T-helper 1 cell treated with Interleukin-12 subunit alpha and Interleukin-12 subunit beta and Interleukin-4 antibody, amounts not matched to agents 30 μg/mL and 1 μg/mL, for 36 hours (primary cell): Measurements from ENCODE around the gene QSOX2.

Experiments used
- H3K27ac Mint-ChIP-seq: one replicate; pipeline ENCODE4 v1.8.0; 2021; ENCODE audit warnings: mild to moderate bottlenecking, mixed read lengths
- H3K27me3 Mint-ChIP-seq: one replicate; pipeline ENCODE4 v1.8.0; 2021; ENCODE audit warnings: low read depth, mixed read lengths
- H3K36me3 Mint-ChIP-seq: one replicate; pipeline ENCODE4 v1.8.0; 2021; ENCODE audit warnings: low read depth, mixed read lengths
- H3K4me1 Mint-ChIP-seq: one replicate; pipeline ENCODE4 v1.8.0; 2021; ENCODE audit warnings: low read depth, mixed read lengths
- H3K4me3 Mint-ChIP-seq: one replicate; pipeline ENCODE4 v1.8.0; 2021; ENCODE audit warnings: mild to moderate bottlenecking, moderate library complexity, mixed read lengths
- H3K9me3 Mint-ChIP-seq: one replicate; pipeline ENCODE4 v1.8.0; 2021; ENCODE audit warnings: mixed read lengths

Gene QSOX2

DNA sequence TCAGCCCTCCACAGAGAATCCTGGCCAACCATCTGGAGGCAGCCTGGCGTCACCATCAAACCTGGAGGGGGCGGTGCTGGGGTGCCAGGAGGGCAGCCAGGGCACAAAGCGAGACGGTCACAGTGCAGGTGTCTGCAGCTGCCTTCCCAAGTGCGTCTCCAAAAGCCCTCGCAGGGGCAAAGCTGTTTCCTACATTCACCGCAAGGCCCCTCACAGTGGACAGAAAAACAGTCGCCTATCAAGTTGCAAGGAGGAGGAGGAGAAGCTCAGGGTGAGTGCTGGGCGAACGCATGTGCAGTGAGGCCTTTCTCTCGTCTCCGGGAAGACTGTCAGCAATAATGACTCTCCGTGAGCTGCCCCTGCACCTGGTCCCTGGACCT, 22.7 kb downstream of the QSOX2 start:
- no peaks in the 10 kb centered on the region for H3K27me3 Mint-ChIP-seq
- no peak overlapping the region for H3K27ac Mint-ChIP-seq
- H3K36me3 Mint-ChIP-seq = peaks cover 12% of the 10 kb centered on the region
- H3K9me3 Mint-ChIP-seq = no peaks in the 10 kb centered on the region
- no peak overlapping the region for H3K4me3 Mint-ChIP-seq
- peaks cover 5% of the 10 kb centered on the region for H3K4me1 Mint-ChIP-seq

DNA sequence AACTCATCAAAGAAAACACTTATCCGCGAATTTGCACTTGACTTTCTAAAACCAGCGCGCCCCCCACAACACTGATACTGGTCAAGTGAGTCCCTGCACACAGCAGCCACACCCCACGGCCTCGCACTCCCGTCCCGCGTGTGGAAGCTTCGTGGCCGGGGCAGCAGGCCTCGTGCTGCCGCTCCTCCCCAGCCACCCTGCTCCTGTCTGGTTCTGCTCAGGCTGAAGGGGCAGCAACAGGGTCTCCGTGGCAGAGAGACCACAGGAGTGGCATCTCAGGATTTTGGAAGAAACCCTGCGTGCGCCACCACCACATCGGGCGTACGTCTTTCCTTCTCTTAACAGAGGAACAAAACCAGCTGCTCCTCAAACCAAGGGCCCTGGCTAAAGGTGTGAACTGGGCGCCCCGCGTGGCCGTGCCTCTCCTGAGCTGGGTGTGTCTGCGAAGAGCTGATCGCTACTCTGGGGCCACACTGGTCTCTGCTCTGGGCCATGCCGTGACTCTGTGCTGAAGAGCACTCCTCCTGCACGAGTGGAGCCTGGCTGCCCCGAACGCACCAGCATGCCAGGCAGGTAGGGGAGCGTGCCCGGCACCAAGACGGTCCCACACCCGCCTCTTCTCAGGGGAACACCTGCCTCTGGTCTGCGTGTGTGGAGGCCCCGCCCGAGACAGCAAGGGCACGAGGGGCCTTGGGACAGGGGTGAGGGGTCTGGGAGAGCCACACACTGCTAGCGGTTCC, 23.3 kb downstream of the QSOX2 start:
- Mint-ChIP-seq H3K27me3 (no peaks in the 10 kb centered on the region), H3K9me3 (no peaks in the 10 kb centered on the region), H3K4me1 (peaks cover 5% of the 10 kb centered on the region), H3K36me3 (peaks cover 12% of the 10 kb centered on the region), H3K4me3 (no peak overlapping the region), H3K27ac (no peak overlapping the region)

DNA sequence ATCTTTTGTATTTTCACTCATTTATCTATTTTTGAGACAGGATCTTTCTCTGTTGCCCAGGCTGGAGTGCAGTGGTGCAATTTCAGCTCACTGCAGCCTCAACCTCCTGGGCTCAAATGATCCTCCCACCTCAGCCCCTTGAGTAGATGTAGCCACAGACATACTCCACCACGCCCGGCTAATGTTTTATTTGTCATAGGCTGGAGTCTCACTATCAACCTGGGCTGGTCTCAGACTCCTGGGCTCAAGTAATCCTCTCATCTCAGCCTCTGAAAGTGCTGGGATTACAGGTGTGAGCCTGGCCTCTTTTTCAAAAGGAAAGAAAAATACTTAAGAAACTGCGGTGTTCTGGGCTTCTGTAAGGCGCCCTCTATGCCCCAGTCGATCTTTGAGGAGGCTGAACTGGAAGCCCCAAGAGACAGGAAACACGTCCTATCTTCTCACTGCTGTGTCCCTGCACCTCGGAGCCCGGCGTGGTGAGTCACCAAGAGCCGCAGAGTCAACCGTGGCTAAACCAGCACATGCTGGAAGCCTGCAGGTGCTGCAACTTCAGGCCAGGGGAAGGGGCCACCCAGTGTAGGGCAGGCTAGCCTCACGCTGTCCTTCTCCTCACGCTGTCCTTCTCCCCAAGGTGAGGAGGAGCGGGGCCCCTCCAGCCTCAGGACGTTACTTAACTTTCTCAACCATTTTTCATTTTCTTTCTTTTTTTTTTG, 25.4 kb downstream of the QSOX2 start:
- H3K27me3 Mint-ChIP-seq = no peaks in the 10 kb centered on the region
- H3K27ac Mint-ChIP-seq = no peak overlapping the region
- peaks cover 4% of the 10 kb centered on the region for H3K4me1 Mint-ChIP-seq
- no peaks in the 10 kb centered on the region for H3K9me3 Mint-ChIP-seq
- H3K4me3 Mint-ChIP-seq = no peak overlapping the region
- peaks cover 17% of the 10 kb centered on the region for H3K36me3 Mint-ChIP-seq

DNA sequence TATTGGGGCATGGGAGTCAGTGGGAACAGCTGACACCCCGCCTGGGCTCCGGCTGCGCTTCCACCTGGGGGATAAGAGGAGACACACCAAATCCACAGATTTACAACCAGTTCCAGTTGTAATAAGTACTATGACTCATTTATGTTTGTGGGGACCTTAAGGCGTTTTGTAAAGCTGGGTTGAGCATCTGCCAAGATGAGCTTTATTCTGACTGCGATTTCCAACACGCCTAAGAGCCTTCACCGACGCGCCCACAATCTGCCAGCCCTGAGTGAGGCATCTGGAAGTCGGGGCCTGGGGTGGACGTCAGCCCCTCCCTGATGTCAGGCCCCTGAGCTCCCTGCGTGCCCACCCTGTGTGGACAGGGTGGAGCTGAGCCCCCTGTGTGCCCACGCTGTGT, 26.3 kb downstream of the QSOX2 start:
- H3K27ac Mint-ChIP-seq = no peak overlapping the region
- no peak overlapping the region for H3K4me3 Mint-ChIP-seq
- H3K9me3 Mint-ChIP-seq = peaks cover 3% of the 10 kb centered on the region
- H3K4me1 Mint-ChIP-seq = peaks cover 2% of the 10 kb centered on the region
- peaks cover 21% of the 10 kb centered on the region for H3K36me3 Mint-ChIP-seq
- no peaks in the 10 kb centered on the region for H3K27me3 Mint-ChIP-seq

DNA sequence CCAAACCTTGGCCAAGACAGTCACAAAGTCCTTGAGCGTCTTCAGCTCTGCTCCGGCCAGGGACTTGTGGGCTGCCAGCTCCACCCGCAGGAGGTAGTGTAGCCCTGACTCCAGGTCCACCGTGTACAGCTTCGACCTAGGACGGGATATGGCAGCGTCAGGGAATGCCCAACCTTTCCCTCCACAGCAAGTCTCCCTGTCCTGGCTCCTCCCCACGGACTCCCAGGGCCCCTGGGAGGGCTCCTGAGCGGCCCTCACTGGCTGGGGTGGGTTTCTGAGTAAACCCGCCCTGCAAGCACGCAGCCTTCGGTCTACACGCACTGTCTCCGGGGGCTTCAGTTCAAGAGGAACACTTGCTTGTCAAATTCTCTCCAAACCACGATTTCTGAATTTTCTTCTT, 26.9 kb downstream of the QSOX2 start:
- Mint-ChIP-seq H3K4me3 (no peak overlapping the region), H3K4me1 (peaks cover 2% of the 10 kb centered on the region), H3K9me3 (peaks cover 3% of the 10 kb centered on the region), H3K36me3 (peaks cover 27% of the 10 kb centered on the region), H3K27me3 (no peaks in the 10 kb centered on the region), H3K27ac (no peak overlapping the region)

DNA sequence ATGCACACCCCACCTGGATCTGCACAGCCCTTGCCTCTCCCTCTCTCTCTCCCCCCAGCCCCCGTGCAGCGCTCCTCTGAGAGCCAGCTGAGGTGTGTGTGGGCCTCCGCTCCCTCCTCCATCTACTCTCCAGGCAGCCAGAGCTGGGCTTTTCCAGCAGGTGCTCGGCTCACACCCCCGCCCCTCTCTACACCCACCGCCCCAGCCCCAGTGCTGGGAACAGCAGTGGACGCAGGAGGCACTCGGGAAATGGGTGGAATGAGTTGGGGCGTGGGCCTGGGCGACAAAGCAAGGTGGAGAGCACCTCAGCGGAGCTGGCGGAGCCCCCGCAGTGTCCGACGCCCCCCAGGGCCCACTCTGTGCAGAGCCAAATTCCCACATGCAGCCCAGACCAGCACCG, 27.3 kb downstream of the QSOX2 start:
- Mint-ChIP-seq H3K27me3 (no peaks in the 10 kb centered on the region), H3K27ac (no peak overlapping the region), H3K4me1 (peaks cover 2% of the 10 kb centered on the region), H3K9me3 (peaks cover 3% of the 10 kb centered on the region), H3K4me3 (no peak overlapping the region), H3K36me3 (peaks cover 26% of the 10 kb centered on the region)

DNA sequence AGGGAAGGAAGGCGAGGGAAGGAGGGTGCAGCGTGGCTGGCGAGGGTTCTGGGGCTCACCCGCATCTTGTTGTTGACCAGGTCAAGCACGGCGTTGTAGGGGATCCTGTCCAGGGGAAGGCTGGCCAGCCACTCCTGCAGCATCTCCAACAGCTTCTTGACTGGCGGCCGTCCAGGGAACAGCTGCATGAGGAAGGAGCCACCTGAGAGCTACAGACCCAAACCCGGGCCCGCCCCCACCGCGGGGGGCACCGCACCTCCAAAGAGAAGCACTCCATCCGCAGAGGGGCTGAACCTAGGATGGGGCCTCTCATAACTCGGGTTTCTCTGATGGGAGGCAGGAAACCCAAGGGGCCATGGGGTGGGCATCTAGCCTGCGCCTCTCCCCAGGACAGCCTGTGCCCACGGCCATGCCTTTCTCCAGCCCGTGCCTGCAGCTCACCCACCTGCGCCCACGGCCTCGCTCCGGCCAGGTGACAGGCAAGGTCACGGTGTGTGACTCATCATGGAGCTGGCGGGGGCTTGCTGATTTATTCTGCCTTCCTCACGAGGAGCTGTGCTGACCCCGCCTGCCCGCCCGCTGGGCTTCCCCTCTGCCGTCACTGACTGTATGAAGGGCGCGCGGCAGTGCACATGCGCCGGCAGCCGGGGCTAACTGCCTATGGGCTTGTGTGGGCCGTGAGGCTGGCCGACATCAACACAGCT, 28.9 kb downstream of the QSOX2 start:
- H3K27ac Mint-ChIP-seq = no peak overlapping the region
- H3K4me1 Mint-ChIP-seq = peaks cover 2% of the 10 kb centered on the region
- peaks cover 26% of the 10 kb centered on the region for H3K36me3 Mint-ChIP-seq
- H3K9me3 Mint-ChIP-seq = peaks cover 3% of the 10 kb centered on the region
- no peaks in the 10 kb centered on the region for H3K27me3 Mint-ChIP-seq
- no peak overlapping the region for H3K4me3 Mint-ChIP-seq

DNA sequence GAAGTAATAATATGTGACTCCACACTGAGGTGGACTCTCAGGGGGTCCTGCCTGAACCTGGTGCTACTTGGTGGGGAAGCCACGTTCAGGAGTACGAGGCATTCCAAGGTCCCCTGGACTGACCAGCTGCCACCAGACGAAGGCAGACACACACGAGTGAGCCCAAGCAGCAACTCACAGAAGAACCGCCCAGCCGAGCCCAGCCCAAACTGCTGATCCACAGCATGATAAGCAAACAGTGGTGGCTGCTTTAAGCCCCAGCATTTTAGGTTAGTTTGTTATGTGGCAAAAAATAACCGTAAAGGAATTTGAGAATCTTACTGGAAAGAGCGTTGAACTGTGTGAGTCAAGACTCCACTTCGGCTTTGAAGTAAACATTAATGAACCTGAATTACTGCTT, 31.9 kb downstream of the QSOX2 start:
- Mint-ChIP-seq H3K36me3 (peaks cover 25% of the 10 kb centered on the region), H3K9me3 (peaks cover 3% of the 10 kb centered on the region), H3K4me1 (no peaks in the 10 kb centered on the region), H3K4me3 (no peak overlapping the region), H3K27ac (no peak overlapping the region), H3K27me3 (no peaks in the 10 kb centered on the region)

DNA sequence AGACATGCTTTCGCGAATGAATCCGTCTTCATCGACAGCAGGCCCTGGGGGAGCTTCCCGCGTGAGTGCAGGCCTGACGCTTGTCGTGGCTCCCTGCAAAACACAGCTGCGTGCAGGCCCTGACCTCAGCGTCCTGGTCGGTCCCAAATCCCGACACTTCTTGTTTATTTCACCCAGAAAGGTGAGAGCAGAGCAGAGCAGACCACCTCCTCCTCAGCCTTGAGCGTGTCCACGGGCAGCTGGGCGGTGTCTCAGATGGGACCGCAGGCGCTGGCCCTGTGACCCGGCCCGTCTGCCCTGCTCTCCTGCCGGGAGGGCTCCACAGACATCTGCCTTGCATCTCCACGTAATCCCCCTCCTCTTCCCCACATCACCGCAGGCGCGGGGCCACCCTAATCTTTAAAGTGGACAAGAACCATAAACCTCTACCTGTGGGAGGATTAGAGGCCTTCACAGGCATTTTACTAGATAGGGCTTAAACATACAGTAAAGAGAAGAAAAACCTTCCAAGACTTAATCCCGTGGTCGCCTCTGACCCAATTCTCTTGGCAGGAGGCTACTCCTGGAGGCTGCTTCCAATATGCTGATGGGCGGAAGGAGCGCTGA, 33.2 kb downstream of the QSOX2 start:
- Mint-ChIP-seq H3K4me3 (no peak overlapping the region), H3K27me3 (no peaks in the 10 kb centered on the region), H3K9me3 (peaks cover 3% of the 10 kb centered on the region), H3K27ac (no peak overlapping the region), H3K4me1 (no peaks in the 10 kb centered on the region), H3K36me3 (peaks cover 25% of the 10 kb centered on the region)

DNA sequence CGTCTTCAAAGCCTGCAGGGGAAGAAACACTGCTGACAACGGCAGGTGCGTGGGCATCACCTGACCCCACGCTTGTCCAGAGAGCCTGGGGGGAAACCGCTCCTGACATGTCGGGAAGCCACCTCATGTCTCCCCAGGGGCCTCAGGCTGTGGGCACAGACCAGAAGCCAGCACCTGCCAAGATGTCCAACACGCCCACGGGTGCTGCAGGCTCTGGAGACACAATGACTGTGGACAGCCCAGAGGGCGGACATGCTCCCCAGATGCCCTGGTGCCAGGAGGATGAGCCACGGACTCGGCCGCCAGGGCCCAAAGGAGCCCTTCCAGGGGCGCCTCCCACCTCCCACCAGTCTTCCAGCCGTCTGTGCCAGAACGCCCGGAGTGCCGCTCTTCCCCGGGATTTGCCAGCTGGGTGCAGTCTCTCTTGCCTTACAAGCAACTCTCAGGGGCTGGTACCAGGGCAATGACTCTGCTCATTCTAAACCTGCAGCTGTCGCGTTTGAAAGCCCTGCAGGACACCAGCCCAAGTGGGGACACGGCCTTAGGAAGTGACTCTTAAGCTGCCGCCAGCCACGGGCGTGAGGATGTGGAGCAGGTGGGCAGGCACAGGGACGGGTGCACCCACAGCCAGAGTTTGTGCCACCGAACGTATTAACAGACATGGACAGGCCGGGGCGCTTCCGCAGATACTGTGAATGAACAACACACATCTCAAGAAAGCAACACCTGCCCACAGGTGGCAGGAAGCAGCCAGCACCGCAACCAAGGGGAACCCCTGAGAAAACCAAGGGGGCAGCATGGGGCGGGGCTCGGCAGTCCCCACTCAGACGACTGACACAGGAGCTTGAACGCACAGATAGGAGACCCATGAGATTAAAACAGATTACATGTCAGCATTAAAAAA, 33.9 kb downstream of the QSOX2 start:
- Mint-ChIP-seq H3K9me3 (peaks cover 3% of the 10 kb centered on the region), H3K27me3 (no peaks in the 10 kb centered on the region), H3K4me3 (no peak overlapping the region), H3K4me1 (no peaks in the 10 kb centered on the region), H3K27ac (no peak overlapping the region), H3K36me3 (peaks cover 26% of the 10 kb centered on the region)

DNA sequence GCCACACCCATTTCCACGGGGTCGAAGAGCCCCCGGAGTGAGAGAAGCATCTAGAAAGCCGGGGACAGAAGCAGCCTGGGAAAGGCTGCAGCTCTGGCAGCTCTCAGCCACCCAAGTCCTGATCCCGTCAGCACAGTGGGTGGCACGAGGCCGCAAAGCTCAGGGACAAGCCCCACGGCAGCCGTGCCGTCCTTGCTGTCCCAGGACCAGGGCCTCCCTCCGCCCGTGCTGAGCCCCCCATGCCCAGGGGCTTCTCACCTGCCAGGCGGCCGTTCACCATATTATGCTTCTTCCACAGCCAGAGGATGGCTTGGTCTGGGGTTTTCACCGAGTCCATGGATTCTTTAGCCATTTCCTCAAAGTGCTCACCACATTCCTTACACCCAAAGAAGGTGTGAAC, 34.6 kb downstream of the QSOX2 start:
- Mint-ChIP-seq H3K36me3 (peaks cover 28% of the 10 kb centered on the region), H3K4me1 (no peaks in the 10 kb centered on the region), H3K9me3 (peaks cover 3% of the 10 kb centered on the region), H3K27me3 (peaks cover 2% of the 10 kb centered on the region), H3K27ac (no peak overlapping the region), H3K4me3 (no peak overlapping the region)

DNA sequence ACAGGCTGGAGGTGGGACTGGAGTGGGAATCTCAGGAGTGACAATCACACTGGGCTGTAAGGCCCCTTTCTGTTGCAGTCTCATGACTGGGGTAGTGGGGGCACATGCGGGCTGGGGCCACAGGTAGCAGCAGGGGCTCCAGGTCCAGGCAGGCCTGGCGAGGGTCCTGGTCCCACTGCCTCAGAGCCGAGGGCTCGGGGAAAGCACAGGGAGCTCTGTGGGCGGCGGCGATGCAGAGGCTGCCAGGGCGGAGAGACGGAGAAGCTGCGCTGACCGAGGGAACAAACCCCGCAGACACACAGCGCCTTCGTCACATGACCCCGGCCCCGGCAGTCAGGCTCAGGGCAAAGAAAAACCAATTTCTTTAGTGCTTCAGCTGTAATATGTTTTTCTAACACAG, 35.3 kb downstream of the QSOX2 start:
- Mint-ChIP-seq H3K27me3 (peaks cover 3% of the 10 kb centered on the region), H3K4me3 (no peak overlapping the region), H3K36me3 (peaks cover 24% of the 10 kb centered on the region), H3K9me3 (peaks cover 3% of the 10 kb centered on the region), H3K4me1 (no peaks in the 10 kb centered on the region), H3K27ac (no peak overlapping the region)

DNA sequence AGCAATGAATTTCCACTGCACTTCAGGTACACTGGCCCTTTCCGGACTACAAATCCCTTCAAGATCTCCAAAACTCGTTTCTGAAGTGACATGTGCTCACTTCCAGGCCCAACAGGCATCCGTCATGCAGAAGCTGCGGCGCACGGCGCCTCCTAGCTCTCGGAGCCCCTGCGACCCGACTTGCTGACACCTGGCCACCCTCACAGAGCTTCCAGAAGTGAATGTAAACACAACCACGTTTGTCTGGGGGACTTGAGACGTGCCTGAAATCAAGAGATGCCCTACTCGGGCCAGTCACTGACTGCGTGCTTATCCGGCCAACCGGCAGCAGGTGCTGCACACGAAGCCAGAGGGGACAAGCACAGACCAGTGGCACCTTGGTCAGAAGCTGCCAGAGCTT, 35.8 kb downstream of the QSOX2 start:
- H3K27me3 Mint-ChIP-seq = peaks cover 3% of the 10 kb centered on the region
- peaks cover 20% of the 10 kb centered on the region for H3K36me3 Mint-ChIP-seq
- H3K4me1 Mint-ChIP-seq = no peaks in the 10 kb centered on the region
- no peak overlapping the region for H3K4me3 Mint-ChIP-seq
- H3K27ac Mint-ChIP-seq = no peak overlapping the region
- H3K9me3 Mint-ChIP-seq = peaks cover 1% of the 10 kb centered on the region

DNA sequence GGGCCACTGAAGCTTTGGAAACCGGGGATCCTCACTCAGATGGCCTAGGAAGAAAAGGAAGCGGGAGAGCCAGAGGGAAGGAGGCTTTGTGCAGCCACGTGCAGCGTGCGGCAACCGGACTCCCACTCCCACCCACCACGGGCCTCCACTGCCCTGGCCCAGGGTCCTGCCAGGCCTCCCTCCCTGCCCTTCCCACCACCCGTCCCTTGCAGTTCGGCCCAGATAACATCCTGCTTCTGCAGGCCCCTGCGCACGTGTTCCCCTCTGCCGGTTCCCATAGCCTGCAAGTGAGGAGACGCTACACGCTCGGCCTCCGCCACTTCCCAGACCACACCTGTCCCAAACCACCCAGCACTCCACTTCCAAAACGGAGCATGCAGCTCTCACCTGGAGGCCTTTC, 36.4 kb downstream of the QSOX2 start:
- H3K4me3 Mint-ChIP-seq = no peak overlapping the region
- no peaks in the 10 kb centered on the region for H3K4me1 Mint-ChIP-seq
- H3K36me3 Mint-ChIP-seq = peaks cover 16% of the 10 kb centered on the region
- peaks cover 7% of the 10 kb centered on the region for H3K27me3 Mint-ChIP-seq
- H3K9me3 Mint-ChIP-seq = no peaks in the 10 kb centered on the region
- no peak overlapping the region for H3K27ac Mint-ChIP-seq
